GM19238 (cell line): ENCODE data around the gene PADI3.
A peak's percentile ranks its signal among the peaks of the same experiment; 100 is the strongest.

Experiments used
- DNase-seq: peaks from one replicate; pipeline ENCODE4 v3.0.0; 2011; ENCODE audit warnings: low spot score; ENCODE audit not compliant: insufficient read length

The PADI3 gene, protein sequence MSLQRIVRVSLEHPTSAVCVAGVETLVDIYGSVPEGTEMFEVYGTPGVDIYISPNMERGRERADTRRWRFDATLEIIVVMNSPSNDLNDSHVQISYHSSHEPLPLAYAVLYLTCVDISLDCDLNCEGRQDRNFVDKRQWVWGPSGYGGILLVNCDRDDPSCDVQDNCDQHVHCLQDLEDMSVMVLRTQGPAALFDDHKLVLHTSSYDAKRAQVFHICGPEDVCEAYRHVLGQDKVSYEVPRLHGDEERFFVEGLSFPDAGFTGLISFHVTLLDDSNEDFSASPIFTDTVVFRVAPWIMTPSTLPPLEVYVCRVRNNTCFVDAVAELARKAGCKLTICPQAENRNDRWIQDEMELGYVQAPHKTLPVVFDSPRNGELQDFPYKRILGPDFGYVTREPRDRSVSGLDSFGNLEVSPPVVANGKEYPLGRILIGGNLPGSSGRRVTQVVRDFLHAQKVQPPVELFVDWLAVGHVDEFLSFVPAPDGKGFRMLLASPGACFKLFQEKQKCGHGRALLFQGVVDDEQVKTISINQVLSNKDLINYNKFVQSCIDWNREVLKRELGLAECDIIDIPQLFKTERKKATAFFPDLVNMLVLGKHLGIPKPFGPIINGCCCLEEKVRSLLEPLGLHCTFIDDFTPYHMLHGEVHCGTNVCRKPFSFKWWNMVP

DNA sequence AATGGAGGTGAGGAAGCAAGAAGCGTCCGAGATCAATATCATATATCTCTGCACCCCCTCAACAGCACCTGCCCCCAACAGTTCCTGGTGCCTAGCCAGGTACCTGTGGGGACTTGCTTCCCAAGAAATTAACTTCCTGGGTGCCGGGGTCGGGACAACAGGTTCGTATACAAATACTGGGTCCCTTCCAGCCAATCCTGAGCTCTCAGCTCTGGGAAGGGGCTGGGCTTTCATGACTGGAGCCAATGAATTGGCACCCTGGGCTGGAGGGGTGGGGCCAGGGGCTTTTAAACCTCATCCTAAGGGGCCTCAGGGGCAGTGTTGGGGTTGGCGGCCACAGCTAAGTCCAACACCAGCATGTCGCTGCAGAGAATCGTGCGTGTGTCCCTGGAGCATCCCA lies at the start of gene PADI3:
Gene PADI3, plus strand, starts transcription at position 318 of the 400 bp plus-strand sequence. Its CDS starts 40 bp downstream, at position 358.
- no peak for DNase-seq

DNA sequence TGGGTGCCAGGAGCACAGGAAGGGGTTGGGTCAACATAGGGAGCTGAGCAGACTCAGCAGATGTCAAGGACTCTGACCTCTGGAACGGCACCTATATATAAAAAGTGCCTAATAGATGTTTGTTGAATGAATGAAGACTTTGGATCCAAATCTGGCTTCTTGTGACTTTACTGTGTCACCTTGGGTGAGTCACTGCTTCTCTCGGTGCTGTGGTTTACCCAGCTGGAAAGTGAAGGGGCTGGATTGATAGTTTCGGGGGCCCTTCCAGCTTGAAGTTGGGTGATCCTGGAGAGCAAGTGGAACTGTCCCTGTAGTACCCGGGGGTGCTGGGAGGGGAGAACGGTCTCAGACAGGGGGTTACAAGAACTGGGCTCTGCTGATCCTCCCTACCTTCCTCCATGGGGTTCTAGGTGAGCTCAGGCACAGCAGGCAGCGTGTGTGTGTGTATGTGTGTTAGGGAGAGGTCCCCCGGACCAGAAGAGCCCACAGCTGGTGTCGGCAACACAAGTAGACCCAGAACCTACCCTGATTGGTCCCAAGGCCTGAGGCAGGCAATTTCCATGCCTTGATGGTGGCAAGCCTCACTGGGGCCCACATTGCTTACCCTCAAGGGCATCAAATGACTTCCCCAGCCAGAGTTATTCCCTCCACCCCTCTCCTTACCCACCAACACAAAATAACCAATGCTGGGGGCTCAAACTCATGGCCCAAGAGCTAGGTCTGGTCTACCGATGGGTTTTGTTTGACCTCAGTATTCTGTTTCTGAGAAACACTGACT lies 49.4 kb upstream of the PADI3 start:
- DNase-seq = no peak

DNA sequence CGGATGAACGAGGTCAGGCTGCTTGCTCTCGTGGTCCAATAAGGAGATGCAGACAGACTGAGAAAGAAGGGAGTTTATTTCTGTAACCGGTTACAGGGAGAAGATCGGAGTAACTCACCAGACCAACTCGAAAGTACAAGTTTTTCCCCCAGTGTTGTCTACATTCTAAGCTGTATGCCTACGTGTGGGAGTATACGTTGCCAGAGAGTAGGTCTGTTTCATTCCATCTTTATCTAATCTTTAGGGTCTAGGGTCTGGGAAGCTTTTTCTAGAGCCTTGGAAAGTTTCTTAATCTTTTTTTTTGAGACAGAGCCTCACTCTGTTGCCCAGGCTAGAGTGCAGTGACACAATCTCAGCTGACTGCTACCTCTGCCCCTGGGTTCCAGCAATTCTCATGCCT lies 48.7 kb upstream of the PADI3 start:
- no peak for DNase-seq

DNA sequence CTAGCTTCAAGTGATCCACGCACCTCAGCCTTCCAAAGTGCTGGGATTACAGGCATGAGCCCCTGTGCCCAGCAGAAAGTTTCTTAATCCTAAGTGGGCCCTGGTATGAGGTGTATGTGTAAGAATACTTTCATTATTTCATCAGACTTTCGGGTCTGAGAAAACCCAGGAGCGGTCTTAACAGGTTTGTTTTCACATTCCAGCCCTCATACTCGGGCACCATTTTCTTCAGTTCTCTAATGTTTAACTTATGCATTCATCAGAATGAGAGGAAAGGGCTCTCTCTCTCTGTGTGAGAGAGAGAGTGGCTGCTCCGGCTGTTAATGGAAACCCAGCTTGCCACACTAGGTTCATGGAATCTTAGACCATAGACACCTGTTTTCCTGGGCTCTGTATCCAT lies 48.1 kb upstream of the PADI3 start:
- DNase-seq = no peak

DNA sequence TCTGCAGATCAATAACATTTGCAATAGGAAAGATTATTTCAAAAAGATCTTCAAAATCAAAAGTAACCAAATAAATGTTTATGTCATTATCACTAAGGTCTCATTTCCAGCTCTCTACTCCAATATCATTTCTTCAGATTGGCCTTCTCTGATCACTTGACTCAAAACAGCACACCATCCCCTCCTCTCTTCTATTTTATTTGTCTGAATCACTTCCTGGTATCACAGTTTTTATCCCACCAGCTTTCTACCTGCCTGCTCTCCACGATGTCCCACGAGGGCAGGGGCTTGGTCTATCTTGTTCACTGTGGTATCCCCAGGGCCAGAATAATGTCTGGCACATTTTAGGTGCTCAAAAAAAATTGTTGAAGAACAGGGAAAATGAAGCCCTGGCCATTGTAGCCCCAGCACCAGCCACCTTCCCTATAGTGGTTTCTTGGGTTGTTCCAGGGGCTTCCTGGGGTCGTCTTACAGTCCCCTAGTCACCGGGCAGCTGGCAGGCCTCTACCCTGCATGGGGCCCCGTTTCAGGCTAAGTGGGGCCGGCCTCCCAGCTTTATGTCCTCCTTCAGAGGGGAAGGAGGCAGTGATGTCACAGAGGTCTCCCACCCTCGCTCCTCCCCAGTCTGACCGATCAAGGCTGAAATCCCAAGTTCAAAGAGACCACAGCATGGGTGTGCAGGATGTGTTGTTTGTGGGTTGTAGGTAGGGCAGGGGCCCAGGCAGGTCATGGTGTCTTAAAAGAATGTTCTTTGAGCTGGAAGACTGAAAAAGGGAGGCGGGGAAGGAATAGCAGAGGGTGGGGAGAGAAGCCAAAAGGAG lies 47.5 kb upstream of the PADI3 start:
- no peak for DNase-seq

DNA sequence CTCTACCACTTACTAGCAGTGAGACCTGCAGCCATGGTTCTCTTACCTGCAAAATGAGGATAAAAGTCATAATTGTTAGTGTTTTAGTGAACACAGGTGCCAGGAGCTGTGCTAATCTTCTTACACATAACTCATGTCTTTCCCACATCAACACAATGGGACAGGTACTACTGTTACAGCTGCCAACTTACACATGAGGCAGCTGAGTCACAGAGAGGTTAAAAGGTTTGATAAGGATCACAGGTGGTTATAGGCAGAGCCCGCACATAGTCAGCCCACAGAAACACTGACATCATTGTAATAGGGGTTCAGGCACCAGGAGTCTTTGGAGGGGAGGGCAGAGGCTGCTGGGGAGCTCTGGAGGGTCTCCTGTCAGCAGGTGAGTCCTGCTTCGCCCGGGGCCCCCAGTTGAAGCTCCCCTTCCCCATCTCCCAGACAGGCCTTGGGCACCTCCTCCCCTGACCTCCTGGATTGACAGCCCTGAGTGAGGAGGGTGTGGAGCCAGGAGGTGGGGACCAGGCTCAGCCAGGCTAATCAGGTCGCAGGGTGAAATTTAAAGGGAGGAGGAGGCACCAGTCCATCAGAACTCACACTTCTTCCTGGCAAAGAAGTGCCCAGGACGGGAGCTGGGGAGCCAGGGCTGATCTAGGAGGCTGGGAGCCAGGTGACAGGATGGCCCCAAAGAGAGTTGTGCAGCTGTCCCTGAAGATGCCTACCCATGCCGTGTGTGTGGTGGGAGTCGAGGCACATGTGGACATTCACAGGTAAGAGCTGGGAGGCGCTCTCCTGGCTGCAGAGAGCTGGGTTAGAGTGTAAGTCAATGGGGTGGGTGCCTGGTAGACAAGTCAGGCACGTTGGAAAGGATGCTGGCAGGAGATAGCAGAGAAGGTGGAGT lies 44.1 kb upstream of the PADI3 start, which contains the start of gene PADI1:
Gene PADI1, plus strand, starts transcription at position 583 of the 895 bp plus-strand sequence. Its CDS starts 90 bp downstream, at position 673.
- DNase-seq = no peak

DNA sequence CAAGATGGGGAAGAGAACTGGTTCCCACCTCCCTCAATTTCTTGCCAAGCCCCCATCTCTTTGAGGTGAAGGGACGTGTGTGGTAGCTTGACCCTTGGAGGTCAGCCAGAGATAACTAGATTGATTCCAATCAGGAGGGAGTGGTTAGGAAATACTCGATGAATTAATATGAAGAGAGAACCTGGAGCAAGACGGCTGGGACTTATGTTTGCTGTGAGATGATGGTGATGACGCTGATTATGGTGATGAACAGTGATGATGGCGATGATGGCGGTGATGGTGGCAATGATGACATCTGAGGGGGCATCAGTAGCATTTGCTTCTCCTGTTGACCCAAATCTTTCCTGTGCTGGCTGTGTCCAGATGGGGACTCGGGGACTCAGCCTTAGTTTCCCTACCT lies 43.2 kb upstream of the PADI3 start:
- no peak for DNase-seq

DNA sequence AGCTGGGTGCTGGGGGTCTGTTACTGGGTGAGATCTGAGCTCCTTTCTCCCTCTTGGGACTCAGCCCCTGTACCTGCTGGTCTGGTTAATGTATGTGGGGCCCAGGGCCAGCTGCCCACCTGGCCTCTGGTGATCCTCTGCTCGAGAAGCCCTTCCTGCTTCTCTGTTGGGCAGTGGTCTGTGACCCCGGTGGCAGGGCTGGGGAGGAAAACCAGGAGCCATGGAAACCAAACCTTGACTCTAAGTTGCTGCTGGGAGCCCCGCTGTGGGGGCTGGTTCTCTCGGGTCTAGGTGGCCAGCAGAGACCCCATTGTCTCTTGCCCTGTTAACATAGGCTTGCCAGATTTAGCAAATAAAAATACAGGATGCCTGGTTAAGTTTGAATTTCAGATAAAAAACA lies 42.7 kb upstream of the PADI3 start:
- DNase-seq = no peak

DNA sequence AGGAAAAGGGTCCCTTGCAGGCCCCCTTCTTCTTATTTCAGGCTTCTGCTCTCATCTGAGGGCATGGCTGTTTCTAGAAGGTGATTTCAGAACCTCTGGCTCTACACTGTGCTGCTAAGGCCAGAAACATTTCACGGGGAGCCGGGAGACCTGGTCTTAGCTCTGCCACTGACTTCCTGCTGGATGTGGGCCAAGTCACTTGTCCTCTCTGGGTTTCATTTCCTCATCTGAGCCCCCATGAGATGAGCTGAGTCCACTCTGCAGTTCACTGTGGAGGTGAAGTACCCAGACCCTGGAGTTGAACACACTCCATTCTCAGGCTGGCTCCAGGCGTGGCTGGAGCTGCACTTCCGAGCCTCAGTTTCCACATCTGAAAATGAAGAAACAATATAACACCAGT lies 41.9 kb upstream of the PADI3 start:
- DNase-seq = peak; percentile 27

DNA sequence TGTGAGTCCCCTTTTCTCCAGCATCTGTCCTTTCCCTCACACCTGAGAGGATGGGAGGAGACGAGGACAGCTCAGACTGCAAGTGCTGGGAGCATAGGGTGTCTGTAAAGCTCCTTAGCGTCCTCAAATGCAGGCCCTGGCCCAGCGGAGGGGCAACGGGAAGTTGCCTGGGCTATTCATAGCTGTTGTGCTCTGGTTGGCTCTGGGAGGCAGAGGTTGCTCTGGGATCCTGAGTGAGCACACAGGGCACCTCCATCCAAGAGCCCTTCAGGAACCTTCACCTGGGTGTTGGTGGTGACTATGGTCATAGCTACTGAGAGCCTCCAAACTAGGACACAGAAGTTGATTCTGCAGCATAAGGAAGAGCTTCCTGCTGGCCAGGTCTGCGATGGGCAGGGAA lies 41.4 kb upstream of the PADI3 start:
- no peak for DNase-seq

DNA sequence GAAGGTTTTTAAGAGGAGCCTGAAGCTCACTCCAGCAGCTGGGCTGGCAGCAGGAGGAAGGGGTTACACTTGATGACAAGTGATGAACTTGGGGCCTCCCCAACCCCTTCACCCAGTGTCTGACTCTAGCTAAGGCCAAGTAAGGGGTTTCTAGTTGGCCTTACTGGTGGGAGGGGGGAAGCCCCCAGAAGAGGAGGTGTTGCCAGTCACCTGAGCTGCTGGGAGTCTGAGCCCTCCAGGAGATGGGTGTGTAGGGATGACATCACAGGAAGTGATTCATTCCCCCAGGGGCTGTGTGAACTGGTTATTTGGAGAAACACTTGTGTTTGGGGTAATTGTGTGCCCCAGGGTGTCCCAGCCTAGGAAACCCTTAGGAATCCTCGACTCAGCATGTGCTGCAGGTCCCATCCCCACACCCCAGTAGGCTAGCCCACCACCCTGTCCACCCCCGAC lies 40.9 kb upstream of the PADI3 start:
- DNase-seq = peak; percentile 50

DNA sequence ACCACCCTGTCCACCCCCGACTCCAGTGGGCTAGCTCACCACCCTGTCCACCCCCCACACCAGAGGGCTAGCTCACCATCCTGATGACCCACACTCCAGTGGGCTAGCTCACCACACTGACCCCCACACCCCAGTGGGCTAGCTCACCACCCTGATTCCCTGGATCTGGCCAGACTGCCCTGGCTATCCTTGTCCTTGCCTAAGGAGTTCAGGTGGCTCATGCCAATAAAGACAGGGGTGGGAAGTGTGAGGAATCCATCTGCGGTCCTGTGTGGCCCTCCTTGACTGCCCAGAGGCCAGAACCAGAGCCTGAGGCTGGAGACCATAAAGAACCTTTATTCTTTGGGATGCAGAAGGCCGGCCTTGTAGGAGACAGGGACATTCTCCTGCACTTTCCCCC lies 40.4 kb upstream of the PADI3 start:
- no peak for DNase-seq

DNA sequence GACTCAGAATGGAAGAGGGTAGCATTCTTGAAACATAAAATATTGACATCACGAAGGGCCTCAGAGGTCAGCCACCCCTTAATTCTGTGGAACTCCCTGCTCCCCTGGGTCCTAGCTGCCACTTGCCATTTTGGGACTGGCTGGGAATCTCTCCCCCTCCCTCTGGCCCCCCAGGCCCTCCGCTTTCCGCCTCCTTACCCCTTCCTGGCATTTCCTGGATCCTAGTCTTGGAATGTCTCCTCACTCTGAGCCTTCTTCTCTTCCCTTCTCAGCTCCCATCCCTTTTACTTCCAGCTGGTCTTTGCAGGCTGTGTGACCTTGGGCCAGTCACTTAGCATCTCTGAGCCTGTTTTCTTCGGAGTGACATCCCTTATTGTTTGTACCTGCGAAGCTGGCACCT lies 39.5 kb upstream of the PADI3 start:
- DNase-seq = no peak

DNA sequence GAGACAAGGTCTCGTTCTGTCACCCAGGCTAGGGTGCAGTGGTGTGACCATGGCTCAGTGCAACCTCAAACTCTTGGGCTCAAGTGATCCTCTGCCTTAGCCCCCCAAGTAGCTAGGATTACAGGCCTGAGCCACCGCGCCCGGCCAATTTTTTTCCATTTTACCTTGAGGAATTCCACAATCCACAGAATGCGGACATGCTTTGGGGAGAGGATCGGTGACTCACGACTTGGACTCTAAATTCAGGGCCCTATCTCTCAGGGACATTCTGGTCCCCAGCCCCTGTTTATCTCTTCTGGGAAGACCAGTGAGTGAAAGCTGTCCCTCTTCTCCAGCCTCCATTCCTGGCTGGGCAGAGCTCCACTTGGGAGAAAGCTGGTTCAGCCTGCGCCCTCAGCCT lies 38.7 kb upstream of the PADI3 start:
- no peak for DNase-seq

DNA sequence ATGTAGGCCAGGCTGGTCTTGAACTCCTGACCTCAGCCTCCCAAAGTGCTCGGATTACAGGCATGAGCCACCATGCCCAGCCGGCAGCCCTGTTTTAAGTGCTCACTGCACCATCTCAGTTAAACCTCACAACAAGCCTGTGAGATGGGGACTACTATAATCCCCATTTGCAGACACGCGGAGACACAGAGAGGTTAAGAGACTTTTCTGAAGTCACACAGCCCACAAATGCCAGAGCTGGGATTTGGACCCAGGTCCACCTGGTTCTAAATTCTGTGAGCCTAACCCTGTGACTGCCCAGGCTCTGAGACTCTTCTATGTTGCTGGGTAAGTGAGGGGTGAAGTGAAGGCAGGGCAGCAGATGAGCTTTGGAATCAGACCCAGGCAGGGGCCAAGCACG lies 37.5 kb upstream of the PADI3 start:
- DNase-seq = no peak

DNA sequence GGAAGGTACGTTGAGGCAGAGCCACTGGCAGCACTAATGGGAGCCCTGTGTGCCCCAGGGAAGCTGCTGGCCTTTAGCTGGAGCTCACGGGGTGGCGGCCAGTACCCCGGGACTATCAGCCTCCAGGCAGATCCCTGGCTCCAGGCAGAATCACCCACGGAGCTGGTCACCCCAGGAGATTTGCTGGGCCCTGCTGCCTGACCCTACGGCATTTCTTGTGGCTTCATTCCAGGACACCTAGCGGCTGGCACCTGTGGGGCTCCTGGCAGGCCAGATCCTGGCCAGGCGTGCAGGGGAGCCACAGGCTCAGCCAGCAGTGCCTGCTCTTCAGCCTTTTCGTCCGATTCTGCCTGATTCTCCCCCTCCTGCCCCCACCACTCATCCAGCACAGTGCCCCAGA lies 36.9 kb upstream of the PADI3 start:
- DNase-seq = no peak

DNA sequence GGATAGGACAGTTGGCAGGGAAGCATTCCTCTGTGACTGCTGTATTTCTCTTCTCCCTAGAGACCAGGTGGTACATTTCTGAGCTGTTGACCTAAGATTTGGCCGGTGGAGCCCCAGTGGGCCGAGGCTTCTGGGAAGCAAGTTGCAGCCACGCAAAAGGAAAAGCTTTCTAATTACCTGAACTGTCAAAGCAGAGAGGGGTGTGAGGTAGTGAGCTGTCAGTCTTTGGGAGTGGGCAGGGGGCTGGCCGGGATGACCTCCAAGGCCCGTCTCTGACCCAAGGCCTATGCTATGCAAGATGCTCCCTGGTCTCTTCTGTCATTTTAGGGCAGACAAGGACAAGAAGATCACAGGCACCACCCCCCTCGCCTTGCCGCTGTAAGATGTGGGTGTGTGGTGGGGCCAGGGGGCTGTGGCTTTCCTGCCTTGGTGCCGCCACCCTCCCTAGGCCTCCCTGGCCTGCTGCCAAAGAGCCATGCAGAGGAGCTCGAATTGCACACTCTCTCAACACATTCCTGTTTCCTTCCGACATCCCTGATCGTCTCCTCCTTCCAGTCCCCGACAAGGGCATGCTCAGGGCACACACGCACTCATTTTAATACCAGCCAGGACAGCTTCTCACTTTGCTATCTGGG lies 36.3 kb upstream of the PADI3 start:
- no peak for DNase-seq

DNA sequence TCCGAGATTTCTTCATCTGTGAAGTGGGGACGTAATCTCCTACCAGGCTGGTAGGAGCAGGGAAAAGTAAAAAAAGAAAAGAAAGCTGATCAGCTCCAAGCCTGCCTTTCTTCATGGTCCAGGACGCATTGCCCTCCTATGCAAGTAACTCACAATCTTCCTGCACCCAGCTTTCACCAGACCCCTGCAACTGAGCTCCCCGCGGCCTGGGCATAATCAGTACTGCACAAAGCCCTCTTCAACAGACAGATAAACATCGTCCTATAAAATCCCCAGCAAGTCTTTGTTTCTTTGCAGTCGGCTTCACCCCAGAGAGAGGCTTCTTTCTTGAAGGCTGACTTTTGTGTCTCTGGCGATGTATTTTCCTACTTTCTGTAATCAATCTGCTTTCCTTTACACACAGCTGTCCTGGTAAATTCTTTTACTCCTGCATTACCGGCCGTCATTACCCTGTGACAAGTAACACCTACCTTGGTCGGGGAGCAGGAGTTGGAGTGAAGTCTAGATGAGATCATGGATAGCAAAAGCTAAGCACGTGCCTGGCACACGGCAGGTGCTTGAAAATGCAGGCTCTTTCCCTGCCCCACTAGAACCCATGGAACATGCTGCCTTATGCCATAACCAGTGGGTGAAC lies 35.6 kb upstream of the PADI3 start:
- no peak for DNase-seq

DNA sequence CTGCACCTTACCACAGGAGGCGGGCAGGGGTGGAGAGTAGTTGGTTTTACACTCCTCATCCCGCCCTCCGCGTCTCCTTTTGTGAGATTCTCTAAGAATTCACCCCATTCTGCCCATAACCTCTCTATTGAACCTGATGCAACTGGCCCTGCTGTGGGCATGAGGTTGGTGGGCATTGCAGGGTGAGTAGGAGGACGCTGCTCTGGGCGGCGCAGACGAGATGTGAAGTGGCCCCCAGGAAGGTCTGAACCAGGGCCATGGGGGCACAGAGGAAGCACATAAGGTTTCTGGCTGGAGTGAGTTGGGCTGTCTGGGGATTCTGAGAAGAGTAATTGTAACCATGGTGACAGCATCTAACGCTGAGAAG lies 35.1 kb upstream of the PADI3 start:
- no peak for DNase-seq
